C4-2B (cell line): ENCODE results near the gene UBASH3B.

Source experiments
- ZFX ChIP-seq: fragments of 450-650 bp; IDR thresholded peaks from 2 replicates; pipeline ENCODE4 v1.6.1; 2017
- TF ChIP-seq, protein P1 (sequence below): fragments of 450-650 bp; conservative IDR thresholded peaks from 2 replicates; pipeline ENCODE4 v1.5.1; 2017; ENCODE audit warnings: mild to moderate bottlenecking

DNA sequence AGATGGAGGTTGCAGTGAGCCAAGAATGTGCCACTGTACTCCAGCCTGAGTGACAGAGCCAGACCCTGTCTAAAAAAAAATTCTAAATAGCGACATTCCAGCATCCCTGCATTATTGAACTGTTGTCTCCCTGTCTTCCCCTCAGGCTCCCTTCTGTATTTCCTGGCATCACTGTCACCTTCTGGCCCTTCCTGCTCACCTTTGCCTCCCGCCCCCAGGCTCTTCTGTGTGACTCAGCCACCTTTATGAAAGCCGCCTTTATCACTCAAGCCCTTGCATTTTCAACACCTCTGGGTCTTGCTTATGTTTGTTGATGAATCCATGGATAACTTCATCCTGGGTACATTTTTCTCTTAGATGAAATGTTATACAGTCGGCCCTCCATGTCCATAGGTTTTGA, 21.1 kb downstream of the UBASH3B start:
- TF ChIP-seq, protein P1, sequence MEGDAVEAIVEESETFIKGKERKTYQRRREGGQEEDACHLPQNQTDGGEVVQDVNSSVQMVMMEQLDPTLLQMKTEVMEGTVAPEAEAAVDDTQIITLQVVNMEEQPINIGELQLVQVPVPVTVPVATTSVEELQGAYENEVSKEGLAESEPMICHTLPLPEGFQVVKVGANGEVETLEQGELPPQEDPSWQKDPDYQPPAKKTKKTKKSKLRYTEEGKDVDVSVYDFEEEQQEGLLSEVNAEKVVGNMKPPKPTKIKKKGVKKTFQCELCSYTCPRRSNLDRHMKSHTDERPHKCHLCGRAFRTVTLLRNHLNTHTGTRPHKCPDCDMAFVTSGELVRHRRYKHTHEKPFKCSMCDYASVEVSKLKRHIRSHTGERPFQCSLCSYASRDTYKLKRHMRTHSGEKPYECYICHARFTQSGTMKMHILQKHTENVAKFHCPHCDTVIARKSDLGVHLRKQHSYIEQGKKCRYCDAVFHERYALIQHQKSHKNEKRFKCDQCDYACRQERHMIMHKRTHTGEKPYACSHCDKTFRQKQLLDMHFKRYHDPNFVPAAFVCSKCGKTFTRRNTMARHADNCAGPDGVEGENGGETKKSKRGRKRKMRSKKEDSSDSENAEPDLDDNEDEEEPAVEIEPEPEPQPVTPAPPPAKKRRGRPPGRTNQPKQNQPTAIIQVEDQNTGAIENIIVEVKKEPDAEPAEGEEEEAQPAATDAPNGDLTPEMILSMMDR: no peak
- no peak for TF ChIP-seq ZFX
